ENCODE results near the gene MMP11. TPM values are rescaled to one million over a fixed set of nuclear protein-coding genes. Genes with fewer than 3 reads are reported as not detected.

MMP11 gene
- total RNA-seq, 2 experiments from 2014 or later = 0.70 to 1.0 TPM

- no peaks in the 10 kb centered on the region for H3K36me3 Mint-ChIP-seq
- no peaks in the 10 kb centered on the region for H3K27me3 Mint-ChIP-seq
- H3K9me3 Mint-ChIP-seq = no peaks in the 10 kb centered on the region
- no peak for DNase-seq
- ChIA-PET CTCF (no interaction called here), POLR2A (no interaction called here)
- H3K27ac Mint-ChIP-seq = no peak overlapping the region
- H3K4me3 Mint-ChIP-seq = no peak overlapping the region
- intact Hi-C loops (cut with micrococcal nuclease) = no loop called here
- H3K4me1 Mint-ChIP-seq (ENCODE audit: low read depth) = peaks cover 10% of the 10 kb centered on the region
Measured at GRCh38 chr22:23782703-23783102, 10.1 kb downstream of the MMP11 start.

GRCh38 chr22:23783265-23784150, 10.9 kb downstream of the MMP11 start:
- no peak overlapping the region for H3K27ac Mint-ChIP-seq
- DNase-seq = no peak
- ChIA-PET POLR2A (no interaction called here), CTCF (no interaction called here)
- no peak overlapping the region for H3K4me3 Mint-ChIP-seq
- H3K4me1 Mint-ChIP-seq (ENCODE audit: low read depth) = peaks cover 16% of the 10 kb centered on the region
- H3K27me3 Mint-ChIP-seq = no peaks in the 10 kb centered on the region
- no peaks in the 10 kb centered on the region for H3K36me3 Mint-ChIP-seq
- intact Hi-C loops (cut with micrococcal nuclease) = no loop called here
- no peaks in the 10 kb centered on the region for H3K9me3 Mint-ChIP-seq

GRCh38 chr22:23784215-23784732, 11.6 kb downstream of the MMP11 start:
- DNase-seq = no peak
- Mint-ChIP-seq H3K36me3 (no peaks in the 10 kb centered on the region), H3K4me1 (ENCODE audit: low read depth) (peaks cover 18% of the 10 kb centered on the region), H3K9me3 (no peaks in the 10 kb centered on the region), H3K27ac (no peak overlapping the region), H3K4me3 (no peak overlapping the region), H3K27me3 (no peaks in the 10 kb centered on the region)
- intact Hi-C loops (cut with micrococcal nuclease) = no loop called here
- CTCF ChIA-PET = no interaction called here
- POLR2A ChIA-PET = no interaction called here

GRCh38 chr22:23786261-23786710, 13.6 kb downstream of the MMP11 start:
- intact Hi-C loops (cut with micrococcal nuclease) = loop anchor here (2.0 to 5.0 kb wide), 3 partner anchors 13 to 109 kb away; partner anchors contain the start of genes MIF, MMP11 and SLC2A11
- ChIA-PET CTCF (interaction anchor here (0.5 to 1.3 kb wide), 3 partner anchors 15 to 63 kb away, joined by 3 to 5 read pairs (median 3); no protein-coding TSS in a partner anchor), POLR2A (interaction anchor here (0.7 to 2.4 kb wide), 7 partner anchors 11 to 127 kb away, joined by 3 to 8 read pairs (median 4); partner anchors contain the start of genes MMP11 and ZNF70)
- Mint-ChIP-seq H3K27ac (peak overlapping the region; percentile 94), H3K27me3 (no peaks in the 10 kb centered on the region), H3K36me3 (no peaks in the 10 kb centered on the region), H3K4me3 (peak overlapping the region; percentile 86), H3K4me1 (ENCODE audit: low read depth) (peaks cover 25% of the 10 kb centered on the region), H3K9me3 (no peaks in the 10 kb centered on the region)
- no peak for DNase-seq

- Mint-ChIP-seq H3K4me1 (ENCODE audit: low read depth) (peaks cover 25% of the 10 kb centered on the region), H3K4me3 (peak within 1 kb of the TSS; percentile 86), H3K27me3 (no peaks in the 10 kb centered on the region), H3K27ac (peak within 1 kb of the TSS; percentile 94), H3K9me3 (no peaks in the 10 kb centered on the region), H3K36me3 (no peaks in the 10 kb centered on the region)
- intact Hi-C loops (cut with micrococcal nuclease) = loop anchor here (1.0 to 5.0 kb wide), 6 partner anchors 14 to 224 kb away; partner anchors contain the start of genes CABIN1, DERL3, MIF and MMP11
- ChIA-PET POLR2A (interaction anchor here (0.9 to 2.4 kb wide), 6 partner anchors 15 to 127 kb away, joined by 3 to 8 read pairs (median 4); partner anchors contain the start of genes MIF, MMP11 and ZNF70), CTCF (interaction anchor here (0.5 to 2.4 kb wide), 5 partner anchors 13 to 106 kb away, joined by 3 to 9 read pairs (median 3); no protein-coding TSS in a partner anchor)
- peak; percentile 93 for DNase-seq
Measured at GRCh38 chr22:23786752-23787599, 14.3 kb downstream of the MMP11 start, which contains the start of gene SMARCB1. Gene SMARCB1, plus strand, starts transcription at chr22:23786966. Its CDS starts 204 bp downstream, at chr22:23787170.

- Mint-ChIP-seq H3K4me3 (peak overlapping the region; percentile 86), H3K4me1 (ENCODE audit: low read depth) (peaks cover 25% of the 10 kb centered on the region), H3K27ac (peak overlapping the region; percentile 79), H3K27me3 (no peaks in the 10 kb centered on the region), H3K36me3 (no peaks in the 10 kb centered on the region), H3K9me3 (no peaks in the 10 kb centered on the region)
- DNase-seq = no peak
- intact Hi-C loops (cut with micrococcal nuclease) = loop anchor here (1.0 to 5.0 kb wide), 6 partner anchors 15 to 224 kb away; partner anchors contain the start of genes CABIN1, DERL3, MIF and MMP11
- ChIA-PET CTCF (interaction anchor here (0.8 to 2.4 kb wide), 3 partner anchors 13 to 106 kb away, joined by 3 to 9 read pairs (median 3); no protein-coding TSS in a partner anchor), POLR2A (interaction anchor here (0.6 to 2.4 kb wide), 5 partner anchors 10 to 126 kb away, joined by 3 to 8 read pairs (median 3); partner anchors contain the start of genes MIF and MMP11)
Measured at GRCh38 chr22:23787600-23787896, 14.9 kb downstream of the MMP11 start.

- no peaks in the 10 kb centered on the region for H3K27me3 Mint-ChIP-seq
- peak overlapping the region; percentile 79 for H3K27ac Mint-ChIP-seq
- ChIA-PET CTCF (interaction anchor here (0.8 to 2.4 kb wide), 2 partner anchors 62 to 106 kb away, joined by 3 to 9 read pairs; no protein-coding TSS in a partner anchor), POLR2A (interaction anchor here (0.6 to 2.4 kb wide), 4 partner anchors 9 to 126 kb away, joined by 3 to 8 read pairs (median 4); partner anchors contain the start of gene MMP11)
- intact Hi-C loops (cut with micrococcal nuclease) = loop anchor here (1.0 to 5.0 kb wide), 6 partner anchors 15 to 223 kb away; partner anchors contain the start of genes CABIN1, DERL3, MIF and MMP11
- no peaks in the 10 kb centered on the region for H3K36me3 Mint-ChIP-seq
- peak overlapping the region; percentile 86 for H3K4me3 Mint-ChIP-seq
- peaks cover 25% of the 10 kb centered on the region for H3K4me1 Mint-ChIP-seq (ENCODE audit: low read depth)
- no peak for DNase-seq
- no peaks in the 10 kb centered on the region for H3K9me3 Mint-ChIP-seq
Measured at GRCh38 chr22:23787910-23788309, 15.3 kb downstream of the MMP11 start.

- CTCF ChIA-PET = interaction anchor here (2.4 kb wide), 1 partner anchor 61 kb away, joined by 9 read pairs; no protein-coding TSS in a partner anchor
- Mint-ChIP-seq H3K27ac (no peak overlapping the region), H3K4me1 (ENCODE audit: low read depth) (peaks cover 25% of the 10 kb centered on the region)
Measured at GRCh38 chr22:23789121-23789520, 16.5 kb downstream of the MMP11 start.

GRCh38 chr22:23789638-23790037, 17.0 kb downstream of the MMP11 start:
- no peaks in the 10 kb centered on the region for H3K27me3 Mint-ChIP-seq

More at GRCh38 chr22:23789121-23789520, 16.5 kb downstream of the MMP11 start:
- Mint-ChIP-seq H3K27me3 (no peaks in the 10 kb centered on the region), H3K4me3 (no peak overlapping the region), H3K36me3 (peaks cover 2% of the 10 kb centered on the region), H3K9me3 (no peaks in the 10 kb centered on the region)
- intact Hi-C loops (cut with micrococcal nuclease) = loop anchor here (5.0 kb wide), 1 partner anchor 68 kb away; the partner anchor contains the start of gene SLC2A11
- POLR2A ChIA-PET = interaction anchor here (0.5 kb wide), 2 partner anchors 30 to 222 kb away, joined by 4 read pairs; no protein-coding TSS in a partner anchor
- DNase-seq = no peak

GRCh38 chr22:23790819-23791737, 18.4 kb downstream of the MMP11 start:
- Mint-ChIP-seq H3K36me3 (peaks cover 3% of the 10 kb centered on the region), H3K9me3 (no peaks in the 10 kb centered on the region), H3K27ac (no peak overlapping the region), H3K4me1 (ENCODE audit: low read depth) (peaks cover 25% of the 10 kb centered on the region), H3K27me3 (no peaks in the 10 kb centered on the region), H3K4me3 (no peak overlapping the region)
- no peak for DNase-seq
- POLR2A ChIA-PET = no interaction called here
- intact Hi-C loops (cut with micrococcal nuclease) = no loop called here
- CTCF ChIA-PET = no interaction called here

More at GRCh38 chr22:23789638-23790037, 17.0 kb downstream of the MMP11 start:
- intact Hi-C loops (cut with micrococcal nuclease) = loop anchor here (5.0 kb wide), 1 partner anchor 68 kb away; the partner anchor contains the start of gene SLC2A11
- Mint-ChIP-seq H3K36me3 (peaks cover 2% of the 10 kb centered on the region), H3K4me1 (ENCODE audit: low read depth) (peaks cover 25% of the 10 kb centered on the region), H3K27ac (no peak overlapping the region), H3K9me3 (no peaks in the 10 kb centered on the region), H3K4me3 (no peak overlapping the region)
- ChIA-PET CTCF (interaction anchor here (1.0 to 2.4 kb wide), 2 partner anchors 60 kb away, joined by 3 to 9 read pairs; no protein-coding TSS in a partner anchor), POLR2A (interaction anchor here (0.5 kb wide), 2 partner anchors 30 to 221 kb away, joined by 4 read pairs; no protein-coding TSS in a partner anchor)
- no peak for DNase-seq

All from activated CD4-positive, alpha-beta memory T cell treated with anti-CD3 and anti-CD28 coated beads for 36 hours (primary cell).